Measurements from ENCODE around the gene VWA5B2.
"Not testable (repeated sequence)": the region's sequence is repeated elsewhere in the genome, so short reads cannot be mapped to it uniquely, and the experiment has no call there.

Gene VWA5B2

DNA sequence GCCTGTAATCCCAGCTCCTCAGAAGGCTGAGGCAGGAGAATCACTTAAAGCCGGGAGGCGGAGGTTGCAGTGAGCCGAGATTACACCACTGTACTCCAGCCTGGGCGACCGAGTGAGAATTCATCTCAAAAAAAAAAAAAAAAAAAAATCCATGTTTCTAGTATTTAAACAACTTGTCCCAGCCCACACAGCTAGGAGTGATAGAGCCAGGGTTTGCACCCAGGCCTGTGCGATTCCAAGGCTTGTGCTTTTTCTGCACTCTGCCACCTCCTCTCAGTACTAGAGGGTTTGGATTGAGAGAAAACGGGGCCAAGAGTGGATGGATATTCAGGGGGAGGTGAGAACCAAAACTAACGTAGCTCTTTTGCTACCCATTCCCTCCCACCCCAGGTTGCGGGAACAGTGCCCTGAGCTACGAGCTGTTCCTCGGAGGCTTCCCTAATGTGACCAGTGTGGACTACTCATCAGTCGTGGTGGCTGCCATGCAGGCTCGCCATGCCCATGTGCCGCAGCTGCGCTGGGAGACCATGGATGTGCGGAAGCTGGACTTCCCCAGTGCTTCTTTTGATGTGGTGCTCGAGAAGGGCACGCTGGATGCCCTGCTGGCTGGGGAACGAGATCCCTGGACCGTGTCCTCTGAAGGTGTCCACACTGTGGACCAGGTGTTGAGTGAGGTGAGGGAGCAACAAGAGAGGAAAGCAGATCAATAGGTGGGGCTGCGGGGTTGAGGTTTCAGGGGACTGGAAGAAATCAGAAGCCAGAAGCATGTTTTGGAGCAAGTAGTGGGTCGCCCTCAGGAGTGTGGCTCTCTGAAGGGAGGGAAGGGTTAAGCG, 27.9 kb downstream of the VWA5B2 start:
- Histone ChIP-seq H3K9me3 (no peaks in the 10 kb centered on the region), H4K20me1 (peaks cover 93% of the 10 kb centered on the region), H3K4me2 (no peak overlapping the region), H3K27ac (no peak overlapping the region), H3K36me3 (peaks cover 11% of the 10 kb centered on the region), H3K9ac (no peak overlapping the region), H3K27me3 (peaks cover 45% of the 10 kb centered on the region), H3K4me3 (no peak overlapping the region), H3K4me1 (peaks cover 19% of the 10 kb centered on the region)
- TF ChIP-seq Cebpa-rat (IDR thresholded peaks at IDR 0.05), result no peak

DNA sequence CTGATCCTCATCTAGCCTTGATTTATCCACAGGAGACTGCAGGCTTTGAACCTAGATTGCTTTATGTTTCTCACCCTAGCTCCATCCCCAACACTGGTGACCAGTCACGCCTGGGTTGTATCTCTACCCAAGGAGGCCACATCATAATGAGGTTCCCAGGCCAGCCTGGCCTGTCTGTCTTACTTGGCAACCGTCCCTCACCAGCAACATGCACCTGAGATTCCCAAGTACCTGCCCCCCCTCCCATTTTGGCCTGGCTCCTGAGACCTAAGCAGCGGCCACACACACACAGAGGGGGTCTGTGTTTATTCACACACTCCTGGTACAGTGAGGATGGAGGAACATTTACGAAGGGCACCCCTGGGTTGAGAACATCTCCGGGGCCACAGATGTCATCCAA, 29.5 kb downstream of the VWA5B2 start:
- Histone ChIP-seq H3K9me3 (no peaks in the 10 kb centered on the region), H3K9ac (no peak overlapping the region), H3K4me2 (no peak overlapping the region), H3K27ac (no peak overlapping the region), H3K27me3 (peaks cover 62% of the 10 kb centered on the region), H3K4me1 (peaks cover 27% of the 10 kb centered on the region), H3K4me3 (no peak overlapping the region), H3K36me3 (peaks cover 11% of the 10 kb centered on the region), H4K20me1 (peaks cover 85% of the 10 kb centered on the region)
- TF ChIP-seq Cebpa-rat (IDR thresholded peaks at IDR 0.05), result no peak

DNA sequence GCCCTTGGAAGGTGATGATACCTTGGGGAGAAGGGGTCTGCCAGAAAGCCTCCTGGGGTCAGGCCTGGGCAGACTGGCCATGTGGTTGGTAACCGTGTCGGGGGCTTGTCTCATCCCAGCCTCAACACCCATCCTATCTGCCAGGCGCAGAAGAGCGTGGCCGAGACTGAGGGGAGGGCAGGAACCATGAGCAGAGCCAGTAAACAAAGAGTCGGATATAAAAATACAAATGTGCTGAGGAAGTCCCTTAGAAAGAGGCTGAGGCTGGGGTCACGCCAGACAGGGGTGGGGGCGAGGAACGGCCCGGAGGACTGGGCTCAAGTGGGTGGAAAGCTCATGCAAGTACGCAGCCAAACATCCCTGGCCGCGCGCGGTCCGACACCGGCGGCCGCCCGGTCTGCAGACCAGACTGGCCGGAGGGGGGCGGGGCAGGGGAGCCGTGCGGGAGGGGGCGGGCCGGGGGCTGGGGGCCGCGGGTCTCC, 30.1 kb downstream of the VWA5B2 start:
- peaks cover 27% of the 10 kb centered on the region for H3K4me1 ChIP-seq
- no peak for TF ChIP-seq Cebpa-rat (IDR thresholded peaks at IDR 0.05)
- H3K9ac ChIP-seq, result no peak overlapping the region
- H3K27me3 ChIP-seq, result peaks cover 67% of the 10 kb centered on the region
- peaks cover 11% of the 10 kb centered on the region for H3K36me3 ChIP-seq
- H3K27ac ChIP-seq, result no peak overlapping the region
- peaks cover 80% of the 10 kb centered on the region for H4K20me1 ChIP-seq
- no peak overlapping the region for H3K4me2 ChIP-seq
- H3K4me3 ChIP-seq, result no peak overlapping the region
- H3K9me3 ChIP-seq, result no peaks in the 10 kb centered on the region

DNA sequence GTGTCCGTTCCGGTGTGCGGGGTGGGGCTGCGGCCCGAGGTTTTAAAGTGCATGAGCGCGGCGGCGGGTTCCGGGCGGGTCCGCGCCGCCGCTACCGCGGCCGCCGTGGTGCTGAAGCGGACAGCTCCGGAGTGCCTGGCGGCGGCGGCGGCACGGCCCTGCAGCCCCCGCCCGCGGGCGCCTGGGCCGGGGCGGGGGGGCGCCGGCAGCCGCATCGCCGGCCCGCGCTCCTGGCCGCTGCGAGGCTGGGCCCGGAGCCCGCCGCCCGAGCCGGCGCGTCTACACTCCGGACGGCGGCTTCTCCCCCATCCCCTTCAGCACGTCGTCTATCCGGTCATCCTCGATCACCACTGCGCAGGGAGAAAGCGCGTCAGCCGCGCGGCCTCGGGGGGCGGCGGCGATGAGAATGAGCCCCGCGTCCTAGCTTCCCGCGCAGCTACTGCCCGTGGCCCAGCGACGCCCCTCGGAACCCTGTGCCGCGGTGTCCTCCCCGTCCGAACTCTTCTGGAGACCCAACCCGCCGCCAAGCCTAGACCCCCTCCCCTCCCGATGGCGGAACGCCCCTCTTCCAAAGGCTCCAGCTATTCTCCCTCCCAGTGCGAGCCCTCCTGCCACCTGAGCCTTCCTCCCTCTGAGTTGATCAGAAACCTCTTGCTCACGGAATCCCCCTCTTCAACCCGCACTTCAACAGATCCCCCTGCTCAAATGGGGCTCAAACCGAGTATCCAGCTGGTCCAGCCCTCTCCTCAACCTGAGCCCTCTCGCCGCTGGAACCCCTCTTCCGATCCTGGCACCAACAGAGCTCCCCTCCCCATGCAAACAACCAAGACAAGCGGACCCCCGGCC, 30.7 kb downstream of the VWA5B2 start:
- peaks cover 27% of the 10 kb centered on the region for H3K4me1 ChIP-seq
- no peak overlapping the region for H3K9ac ChIP-seq
- H3K36me3 ChIP-seq, result peaks cover 11% of the 10 kb centered on the region
- H3K27ac ChIP-seq, result no peak overlapping the region
- H3K9me3 ChIP-seq, result no peaks in the 10 kb centered on the region
- no peak for TF ChIP-seq Cebpa-rat (IDR thresholded peaks at IDR 0.05)
- H3K4me3 ChIP-seq, result peak overlapping the region; percentile 66
- H3K4me2 ChIP-seq, result peak overlapping the region; percentile 96
- H4K20me1 ChIP-seq, result peaks cover 73% of the 10 kb centered on the region
- peaks cover 71% of the 10 kb centered on the region for H3K27me3 ChIP-seq

DNA sequence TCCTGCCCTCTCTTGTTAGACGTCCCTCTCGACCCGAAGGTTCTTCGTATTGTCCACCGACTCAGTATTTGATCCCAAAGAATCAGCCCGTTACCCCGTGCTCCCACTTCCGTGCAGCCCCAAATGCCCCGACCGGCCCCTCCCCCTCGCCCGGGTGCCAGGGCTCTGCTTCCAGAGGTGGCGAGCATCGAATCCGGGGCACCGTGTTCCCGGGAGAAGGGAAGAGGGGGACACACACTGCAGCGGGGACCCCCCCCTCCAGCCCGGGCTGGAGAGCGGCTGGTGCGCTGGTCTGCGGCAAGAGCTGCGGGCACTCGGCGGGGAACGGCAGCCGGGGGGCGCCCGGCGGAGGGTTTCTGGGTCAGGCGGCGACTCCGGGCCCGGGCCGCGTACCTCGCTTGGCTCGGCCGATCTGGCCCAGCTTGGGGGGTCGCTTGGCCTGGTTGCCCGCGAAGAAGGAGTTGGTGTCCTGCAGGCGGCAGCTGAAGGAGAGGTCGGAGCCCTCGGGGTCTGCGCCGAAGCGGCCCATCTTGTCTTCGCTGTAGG, 31.4 kb downstream of the VWA5B2 start:
- Histone ChIP-seq H3K36me3 (peaks cover 11% of the 10 kb centered on the region), H3K4me2 (peak overlapping the region; percentile 96), H4K20me1 (peaks cover 66% of the 10 kb centered on the region), H3K4me1 (peaks cover 27% of the 10 kb centered on the region), H3K9me3 (no peaks in the 10 kb centered on the region), H3K27me3 (peaks cover 71% of the 10 kb centered on the region), H3K4me3 (peak overlapping the region; percentile 66), H3K27ac (no peak overlapping the region), H3K9ac (no peak overlapping the region)
- TF ChIP-seq Cebpa-rat (IDR thresholded peaks at IDR 0.05), result no peak

DNA sequence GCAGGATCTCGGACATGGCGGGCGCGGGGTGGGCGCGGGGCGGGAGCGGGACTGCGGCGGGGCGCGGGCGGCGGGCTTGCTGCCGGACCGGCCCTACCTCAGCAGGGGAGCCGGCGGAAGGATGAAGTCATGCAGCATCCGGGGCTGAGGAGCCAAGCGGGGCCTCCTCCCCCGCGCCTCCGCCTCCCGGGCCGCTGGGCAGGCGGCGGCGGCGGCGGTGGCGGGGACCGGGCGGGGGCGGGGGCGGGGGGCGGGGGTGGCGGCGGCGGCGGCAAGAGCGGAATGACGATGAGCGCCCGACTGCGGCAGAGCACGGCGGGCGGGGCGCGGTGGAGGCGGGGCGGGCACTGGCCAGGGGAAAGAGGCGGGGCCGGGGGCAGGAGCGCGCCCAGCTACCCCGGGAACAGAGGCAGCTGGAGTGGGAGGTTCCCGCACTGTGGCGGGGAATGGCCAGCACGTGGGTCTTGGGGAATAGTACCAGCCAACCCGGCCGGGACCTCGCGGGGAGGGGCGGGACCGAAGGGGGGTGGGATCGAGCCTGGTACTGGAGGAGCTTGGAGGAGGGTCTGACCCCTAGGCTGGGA, 32.0 kb downstream of the VWA5B2 start, which contains the start of gene CAMK2N2:
Gene CAMK2N2, minus strand, starts transcription at position 284 of the 584 bp plus-strand sequence. Its CDS starts 268 bp downstream, at position 16.
- Histone ChIP-seq H3K36me3 (peaks cover 11% of the 10 kb centered on the region), H3K9ac (no peak within 1 kb of the TSS), H3K9me3 (no peaks in the 10 kb centered on the region), H3K27me3 (peaks cover 71% of the 10 kb centered on the region), H3K4me1 (peaks cover 27% of the 10 kb centered on the region), H4K20me1 (peaks cover 61% of the 10 kb centered on the region), H3K4me2 (peak within 1 kb of the TSS; percentile 96), H3K4me3 (peak within 1 kb of the TSS; percentile 66), H3K27ac (no peak within 1 kb of the TSS)
- TF ChIP-seq Cebpa-rat (IDR thresholded peaks at IDR 0.05), result no peak

DNA sequence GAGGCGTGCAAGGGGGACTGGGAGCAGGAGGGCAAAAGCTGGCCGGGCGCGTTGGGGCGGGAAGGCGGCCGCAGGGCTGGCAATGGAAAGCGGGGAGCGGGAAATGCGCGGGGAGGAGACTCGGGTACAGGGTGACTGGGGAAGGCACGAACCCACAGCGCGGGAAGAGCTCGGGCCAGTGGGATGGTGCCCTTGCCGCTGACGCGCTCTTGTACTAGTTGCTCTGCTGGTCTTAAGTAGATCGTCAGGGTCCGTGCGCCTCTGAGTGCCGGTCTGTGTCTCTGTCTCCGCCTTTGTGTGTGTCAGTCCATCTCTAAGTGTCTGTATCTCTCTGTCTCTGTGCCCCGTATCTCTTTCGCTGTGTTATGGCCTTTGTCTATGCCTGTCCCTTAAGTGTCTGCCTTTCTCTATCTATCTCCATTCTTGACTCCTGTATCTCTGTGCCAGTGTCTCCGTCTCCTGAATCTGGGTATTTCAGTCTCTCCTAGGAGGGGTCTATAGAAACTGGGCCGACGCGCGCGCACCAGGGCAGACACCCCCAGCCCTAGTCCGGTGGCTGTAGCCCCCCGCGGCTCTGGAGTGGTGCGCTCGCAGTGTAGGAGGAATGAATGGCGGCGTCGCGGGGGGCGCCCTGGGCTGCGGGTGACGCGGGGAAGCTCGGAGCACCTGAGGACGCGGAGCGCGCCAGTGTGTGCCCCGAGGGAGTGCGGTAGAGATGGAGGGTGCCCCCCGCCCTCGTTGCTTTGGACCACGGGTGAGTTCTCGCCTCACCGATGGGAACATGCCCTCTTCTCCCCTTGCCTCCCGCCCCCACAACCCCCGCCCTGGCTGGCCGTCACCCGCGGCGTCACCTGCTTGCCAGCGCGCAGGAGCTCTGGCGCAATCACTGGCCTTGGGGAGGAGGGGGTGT, 32.7 kb downstream of the VWA5B2 start:
- Histone ChIP-seq H3K4me2 (peak overlapping the region; percentile 96), H4K20me1 (peaks cover 53% of the 10 kb centered on the region), H3K27ac (no peak overlapping the region), H3K27me3 (peaks cover 71% of the 10 kb centered on the region), H3K36me3 (peaks cover 11% of the 10 kb centered on the region), H3K4me3 (peak overlapping the region; percentile 66), H3K9ac (no peak overlapping the region), H3K9me3 (peaks cover under 1% of the 10 kb centered on the region; the same call in 1 of the 2 replicates), H3K4me1 (peaks cover 27% of the 10 kb centered on the region)
- no peak for TF ChIP-seq Cebpa-rat (IDR thresholded peaks at IDR 0.05)

DNA sequence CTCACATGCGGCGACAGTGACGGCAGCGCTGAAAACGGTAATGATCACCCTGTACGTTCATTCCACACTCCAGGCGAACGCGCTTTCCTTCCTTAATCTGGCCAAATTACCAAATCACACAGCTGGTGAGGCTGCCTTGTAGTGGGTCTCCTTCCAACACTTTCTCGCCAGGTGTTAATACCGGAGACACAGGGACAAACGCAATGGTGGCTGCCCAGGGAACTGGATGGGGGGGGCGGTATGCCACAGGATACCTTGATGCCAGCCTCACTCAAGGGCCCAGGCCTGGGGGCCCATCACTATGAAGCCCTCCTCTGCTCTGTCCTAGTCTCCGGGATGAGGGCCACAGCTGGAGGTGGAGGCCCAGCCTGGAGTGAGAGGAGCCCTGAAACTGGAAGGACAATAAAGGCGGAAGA, 33.4 kb downstream of the VWA5B2 start:
- Histone ChIP-seq H3K27me3 (peaks cover 71% of the 10 kb centered on the region), H3K4me1 (peaks cover 27% of the 10 kb centered on the region), H3K4me3 (no peak overlapping the region), H3K9ac (no peak overlapping the region), H4K20me1 (peaks cover 47% of the 10 kb centered on the region), H3K4me2 (peak overlapping the region; percentile 96), H3K27ac (no peak overlapping the region), H3K36me3 (peaks cover 11% of the 10 kb centered on the region), H3K9me3 (peaks cover 7% of the 10 kb centered on the region; the same call in 1 of the 2 replicates)
- no peak for TF ChIP-seq Cebpa-rat (IDR thresholded peaks at IDR 0.05)

DNA sequence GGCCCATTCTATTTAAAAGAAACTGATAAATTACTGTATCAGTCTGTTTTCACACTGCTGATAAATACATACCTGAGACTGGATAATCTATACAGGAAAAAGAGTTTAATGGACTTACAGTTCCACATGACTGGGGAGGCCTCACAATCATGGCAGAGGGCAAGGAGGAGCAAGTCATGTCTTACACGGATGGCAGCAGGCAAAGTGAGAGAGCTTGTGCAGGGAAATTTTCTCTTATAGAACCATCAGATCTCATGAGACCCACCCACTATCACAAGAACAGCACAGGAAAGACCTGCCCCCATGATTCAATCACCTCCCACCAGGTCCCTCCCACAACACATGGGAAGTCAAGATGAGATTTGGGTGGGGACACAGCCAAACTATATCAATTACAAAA, 37.9 kb downstream of the VWA5B2 start:
- peaks cover 26% of the 10 kb centered on the region for H3K27me3 ChIP-seq
- not testable (repeated sequence) for H3K9ac ChIP-seq, H4K20me1 ChIP-seq, H3K4me3 ChIP-seq, H3K9me3 ChIP-seq, H3K27ac ChIP-seq, H3K36me3 ChIP-seq, H3K4me2 ChIP-seq
- peaks cover 14% of the 10 kb centered on the region for H3K4me1 ChIP-seq
